H1 (cell line): ENCODE results near the gene HS6ST2. TPM values are rescaled to one million over a fixed set of nuclear protein-coding genes. Genes with fewer than 3 reads are reported as not detected.

Source experiments
- CTCF ChIA-PET: fragments of 300-600 bp; sonication (Branson Sonifier 250); formaldehyde crosslinking; loops from one replicate; lab custom pipeline; 2021; ENCODE audit not compliant: partially characterized antibody; lab: Charles Lee
- POLR2A ChIA-PET: fragments of 300-600 bp; sonication (Branson Sonifier 250); formaldehyde crosslinking; loops from one replicate; lab custom pipeline; 2021; ENCODE audit warnings: inconsistent platforms; ENCODE audit not compliant: partially characterized antibody; lab: Charles Lee
- DNase-seq, 2 experiments: peaks; one replicate each; pipeline versions ENCODE4 v3.0.0 to v3.0.0-alpha.2; 2010 to 2022; ENCODE audit warnings: low spot score in 2 of 2, low read depth in 1 of 2, mixed read lengths in 1 of 2
- FAIRE-seq: peaks from 2 replicates; lab custom pipeline; 2011; peaks lifted over from hg19 to GRCh38; lab: Jason Lieb, UNC
- H2AFZ ChIP-seq: 2 replicates; pipeline ENCODE4 v1.8.1; 2012; ENCODE audit warnings: low read length, inconsistent platforms
- H2AK5ac ChIP-seq: 2 replicates; pipeline ENCODE4 v1.6.1; 2013; ENCODE audit warnings: low read depth, low read length
- H2BK120ac ChIP-seq: replicated peaks from 2 replicates; pipeline ENCODE3; 2013; ENCODE audit warnings: low read depth, low read length, inconsistent platforms
- H2BK12ac ChIP-seq: 2 replicates; pipeline ENCODE4 v1.6.1; 2013; ENCODE audit warnings: low read depth, low read length
- H2BK15ac ChIP-seq: 2 replicates; pipeline ENCODE4 v1.6.1; 2013; ENCODE audit warnings: low read length
- H2BK20ac ChIP-seq: 2 replicates; pipeline ENCODE4 v1.6.1; 2013; ENCODE audit warnings: low read length
- H2BK5ac ChIP-seq: 2 replicates; pipeline ENCODE4 v1.6.1; 2013; ENCODE audit warnings: low read depth, low read length
- H3K14ac ChIP-seq: 2 replicates; pipeline ENCODE4 v1.6.1; 2013; ENCODE audit warnings: inconsistent platforms; ENCODE audit not compliant: insufficient read length
- H3K18ac ChIP-seq: 2 replicates; pipeline ENCODE4 v1.6.1; 2013; ENCODE audit warnings: low read length; ENCODE audit errors: extremely low read depth
- H3K23ac ChIP-seq: 2 replicates; pipeline ENCODE4 v1.6.1; 2013; ENCODE audit warnings: inconsistent platforms; ENCODE audit not compliant: insufficient read length
- H3K23me2 ChIP-seq: 2 replicates; pipeline ENCODE4 v1.6.1; 2013; ENCODE audit warnings: low read depth, low read length
- H3K27ac ChIP-seq: 2 replicates; pipeline ENCODE4 v1.6.1; 2011; ENCODE audit warnings: low read depth, low read length, inconsistent platforms
- H3K27me3 ChIP-seq, 4 experiments: replicated peaks in 1 of 4; 1 replicate in 1 of 4; 2 replicates in 3 of 4; pipeline versions ENCODE4 v1.6.1 to v1.8.1; 2011 to 2013; ENCODE audit warnings: low read length in 3 of 4, mild to moderate bottlenecking in 3 of 4, inconsistent platforms in 2 of 4, mixed read lengths in 2 of 4, moderate library complexity in 1 of 4; ENCODE audit not compliant: control insufficient read depth in 3 of 4, insufficient read depth in 3 of 4; ENCODE audit errors: extremely low read depth in 1 of 4
- H3K36me3 ChIP-seq, 4 experiments: 2 replicates each; pipeline versions ENCODE4 v1.6.1 to v1.8.1; 2011 to 2013; ENCODE audit warnings: mild to moderate bottlenecking in 4 of 4, low read length in 3 of 4, moderate library complexity in 2 of 4, control low read depth in 1 of 4, inconsistent platforms in 1 of 4; ENCODE audit not compliant: insufficient read depth in 4 of 4, control insufficient read depth in 2 of 4
- H3K4ac ChIP-seq: replicated peaks from 2 replicates; pipeline ENCODE3; 2013; ENCODE audit warnings: low read length, low read depth, mixed read lengths, inconsistent platforms; ENCODE audit not compliant: insufficient read length
- H3K4me1 ChIP-seq, 4 experiments: replicated peaks in 1 of 4; 1 replicate in 1 of 4; 2 replicates in 3 of 4; pipeline versions ENCODE4 v1.6.1 to v1.8.1; 2011 to 2013; ENCODE audit warnings: low read length in 3 of 4, inconsistent platforms in 2 of 4, mixed read lengths in 1 of 4; ENCODE audit not compliant: insufficient read depth in 4 of 4, control insufficient read depth in 3 of 4
- H3K4me2 ChIP-seq, 2 experiments: 2 replicates each; pipeline versions ENCODE4 v1.6.1 to v1.8.1; 2011 to 2013; ENCODE audit warnings: low read depth in 2 of 2, low read length in 2 of 2, control low read depth in 1 of 2, inconsistent platforms in 1 of 2, mild to moderate bottlenecking in 1 of 2; ENCODE audit not compliant: insufficient read depth in 1 of 2
- H3K4me3 ChIP-seq, 4 experiments: fragments of 200-600, 300-600 bp in 1 of 4; sonication (generic), shearing (Covaris generic), sonication (Bioruptor Twin) in 1 of 4; 2 replicates each; pipeline versions ENCODE4 v1.5.1 to v1.8.1; 2011 to 2016; ENCODE audit warnings: low read length in 4 of 4, low read depth in 3 of 4, control low read depth in 2 of 4, inconsistent platforms in 2 of 4, mild to moderate bottlenecking in 2 of 4, mixed read lengths in 1 of 4, moderate library complexity in 1 of 4; ENCODE audit not compliant: insufficient read depth in 2 of 4; ENCODE audit errors: extremely low read depth in 1 of 4
- H3K56ac ChIP-seq: replicated peaks from 2 replicates; pipeline ENCODE3; 2013; ENCODE audit warnings: low read depth, mild to moderate bottlenecking, mixed read lengths, low read length, inconsistent platforms; ENCODE audit not compliant: insufficient read length
- H3K79me1 ChIP-seq: 2 replicates; pipeline ENCODE4 v1.6.1; 2013; ENCODE audit warnings: low read depth, low read length, control low read depth
- H3K79me2 ChIP-seq, 2 experiments: 2 replicates each; pipeline versions ENCODE4 v1.6.1 to v1.8.1; 2012 to 2013; ENCODE audit warnings: low read length in 2 of 2, mild to moderate bottlenecking in 2 of 2, inconsistent platforms in 1 of 2; ENCODE audit not compliant: insufficient read depth in 2 of 2, control insufficient read depth in 1 of 2
- H3K9ac ChIP-seq, 4 experiments: replicated peaks in 1 of 4; 1 replicate in 1 of 4; 2 replicates in 3 of 4; pipeline versions ENCODE4 v1.6.1 to v1.8.1; 2011 to 2013; ENCODE audit warnings: low read depth in 3 of 4, low read length in 3 of 4, control low read depth in 2 of 4, mild to moderate bottlenecking in 2 of 4, moderate library complexity in 2 of 4, inconsistent platforms in 1 of 4; ENCODE audit errors: extremely low read depth in 1 of 4
- H3K9me3 ChIP-seq, 2 experiments: 2 replicates each; pipeline versions ENCODE4 v1.6.1 to v1.8.1; 2012 to 2013; ENCODE audit warnings: mild to moderate bottlenecking in 2 of 2, moderate library complexity in 2 of 2, control low read depth in 1 of 2, inconsistent platforms in 1 of 2, low read depth in 1 of 2, low read length in 1 of 2, mixed read lengths in 1 of 2; ENCODE audit not compliant: insufficient read depth in 2 of 2
- H4K20me1 ChIP-seq, 2 experiments: replicated peaks in 1 of 2; 2 replicates each; pipeline versions ENCODE3 to v1.8.1; 2011 to 2013; ENCODE audit warnings: inconsistent platforms in 2 of 2, low read length in 2 of 2, mild to moderate bottlenecking in 1 of 2; ENCODE audit not compliant: insufficient read depth in 2 of 2, control insufficient read depth in 1 of 2
- H4K5ac ChIP-seq: 2 replicates; pipeline ENCODE4 v1.6.1; 2013; ENCODE audit warnings: low read length, low read depth, mixed read lengths, inconsistent platforms; ENCODE audit not compliant: insufficient read length
- H4K8ac ChIP-seq: 2 replicates; pipeline ENCODE4 v1.8.0; 2013; ENCODE audit warnings: mild to moderate bottlenecking, moderate library complexity, low read length, inconsistent platforms; ENCODE audit not compliant: insufficient read depth; ENCODE audit errors: extremely low read depth
- H4K91ac ChIP-seq: replicated peaks from 2 replicates; pipeline ENCODE3; 2013; ENCODE audit warnings: low read length, mixed read lengths, inconsistent platforms; ENCODE audit not compliant: insufficient read length
- HDAC2 ChIP-seq, 2 experiments: fragments of 300-600 bp in 1 of 2; sonication (generic) in 1 of 2; IDR thresholded peaks; 2 replicates each; pipeline ENCODE4 v1.6.1; 2011 to 2012; ENCODE audit warnings: low read depth in 2 of 2, low read length in 2 of 2, mild to moderate bottlenecking in 2 of 2, moderate library complexity in 2 of 2, borderline replicate concordance in 1 of 2, inconsistent platforms in 1 of 2
- JUN ChIP-seq: IDR thresholded peaks from 2 replicates; pipeline ENCODE4 v1.6.1; 2011; ENCODE audit warnings: low read depth, mild to moderate bottlenecking, improper control_type of control experiment, low read length
- JUND ChIP-seq: IDR thresholded peaks from 2 replicates; pipeline ENCODE4 v1.6.1; 2011; ENCODE audit warnings: mild to moderate bottlenecking, improper control_type of control experiment, low read length
- KDM4A ChIP-seq: IDR thresholded peaks from one replicate; pipeline ENCODE4 v1.7.1; 2012; ENCODE audit warnings: low read depth, mild to moderate bottlenecking, moderate library complexity, low read length, inconsistent platforms; ENCODE audit not compliant: severe bottlenecking
- SP2 ChIP-seq: IDR thresholded peaks from 2 replicates; pipeline ENCODE4 v1.6.1; 2012; ENCODE audit warnings: mild to moderate bottlenecking, low read length, inconsistent platforms
- YY1 ChIP-seq: IDR thresholded peaks from 2 replicates; pipeline ENCODE4 v1.6.1; 2011; ENCODE audit warnings: low read depth, mild to moderate bottlenecking, low read length
- WGBS, 2 experiments: shearing (Covaris generic) in 1 of 2; methylation state at CpG; one replicate each; pipeline versions ENCODE4 v1.1.6 to v1.1.7; 2013 to 2015; ENCODE audit warnings: low lambda C conversion rate in 2 of 2, mixed read lengths in 2 of 2, inconsistent platforms in 1 of 2, low coverage in 1 of 2, missing lambda C conversion rate in 1 of 2; ENCODE audit not compliant: insufficient replicate concordance in 2 of 2, insufficient coverage in 1 of 2, insufficient read length in 1 of 2; ENCODE audit errors: extremely low coverage in 1 of 2, missing lambda C conversion rate in 1 of 2; 5-methylcytosine and 5-hydroxymethylcytosine counted together
- polyA plus RNA-seq, 7 experiments: library from polyadenylated mRNA; depleted of rRNA in 3 of 7; stranded (reverse) in 5 of 7; unstranded in 2 of 7; fragments of >200 nt in 5 of 7; fragments of 200-250 nt in 2 of 7; gene quantifications; 1 replicate in 5 of 7; 2 replicates in 1 of 7; 4 replicates in 1 of 7; pipeline versions ENCODE4 v1.2.1 to v1.2.3, GENCODE V29; 2011 to 2013; ENCODE audit warnings: missing spikeins in 2 of 7, mixed read lengths in 2 of 7
- total RNA-seq: library from RNA; stranded (reverse); fragmentation: NEBNext Ultra II Directional; extraction: Animal tissue kit (Norgen Biotek cat#: 25700); gene quantifications from 2 replicates; pipeline ENCODE4 v1.2.1, GENCODE V29; 2021

Gene HS6ST2
- total and polyA plus RNA-seq, 2 of the 8 experiments (the other 6 are each of a cell fraction or from before 2014, with no cell fraction given) = 3.9 TPM

GRCh38 chrX:132900633-132901293, 57.7 kb downstream of the HS6ST2 start:
- no peak overlapping the region for H3K4me2 ChIP-seq
- no peaks in the 10 kb centered on the region for H3K36me3 ChIP-seq
- no peak overlapping the region for H3K56ac ChIP-seq
- no peak overlapping the region for H2AFZ ChIP-seq
- DNase-seq (no peak), FAIRE-seq (no peak)
- no peak overlapping the region for H3K23ac ChIP-seq
- H3K4ac ChIP-seq = no peak overlapping the region
- H2BK15ac ChIP-seq = no peak overlapping the region
- TF ChIP-seq KDM4A = no peak
- TF ChIP-seq SP2 = no peak
- no peak for TF ChIP-seq JUN
- no peak for TF ChIP-seq YY1
- no peak for TF ChIP-seq JUND
- no peak for TF ChIP-seq HDAC2 (IDR thresholded peaks at IDR 0.05; ENCODE audit: borderline replicate concordance in 1 of 2, low read depth in 2 of 2, low read length in 2 of 2)
- H2BK5ac ChIP-seq = no peak overlapping the region
- no peak overlapping the region for H3K18ac ChIP-seq
- no peak overlapping the region for H4K5ac ChIP-seq
- H3K23me2 ChIP-seq = no peaks in the 10 kb centered on the region
- ChIA-PET CTCF (interaction anchor here (0.6 kb wide), 1 partner anchor 24 kb away, joined by 3 read pairs; no protein-coding TSS in a partner anchor), POLR2A (no interaction called here)
- no peak overlapping the region for H2BK12ac ChIP-seq
- H3K14ac ChIP-seq = no peak overlapping the region
- no peaks in the 10 kb centered on the region for H3K9me3 ChIP-seq
- no peak overlapping the region for H2BK120ac ChIP-seq
- no peaks in the 10 kb centered on the region for H3K27me3 ChIP-seq
- H3K79me1 ChIP-seq = no peaks in the 10 kb centered on the region
- H3K9ac ChIP-seq = no peak overlapping the region
- no peaks in the 10 kb centered on the region for H3K79me2 ChIP-seq
- no peak overlapping the region for H2BK20ac ChIP-seq
- no peak overlapping the region for H2AK5ac ChIP-seq
- H3K4me1 ChIP-seq = no peaks in the 10 kb centered on the region
- no peak overlapping the region for H4K91ac ChIP-seq
- H3K4me3 ChIP-seq = no peak overlapping the region
- no peak overlapping the region for H3K27ac ChIP-seq
- no peaks in the 10 kb centered on the region for H4K20me1 ChIP-seq
- no peak overlapping the region for H4K8ac ChIP-seq
- WGBS, 2 experiments = 83% methylated on average over 1 of the region's 1 CpG; no CpG with 5 or more reads in 1 of the 2 experiments
